B cell (primary cell): Measurements from ENCODE around the gene KRTAP5-10.

Source experiments
- EZH2 ChIP-seq: IDR thresholded peaks from 2 replicates; pipeline ENCODE4 v1.6.1; 2012; ENCODE audit warnings: borderline replicate concordance, low read depth, mild to moderate bottlenecking, moderate library complexity, low read length; ENCODE audit not compliant: insufficient read depth, poor library complexity, severe bottlenecking
- TF ChIP-seq, protein P1 (sequence below): fragments of 200-600 bp; IDR thresholded peaks from one replicate; pipeline ENCODE4 v1.8.0; 2022; ENCODE audit warnings: antibody characterized with exemption, mild to moderate bottlenecking

- no peak for TF ChIP-seq EZH2
- TF ChIP-seq, protein P1, sequence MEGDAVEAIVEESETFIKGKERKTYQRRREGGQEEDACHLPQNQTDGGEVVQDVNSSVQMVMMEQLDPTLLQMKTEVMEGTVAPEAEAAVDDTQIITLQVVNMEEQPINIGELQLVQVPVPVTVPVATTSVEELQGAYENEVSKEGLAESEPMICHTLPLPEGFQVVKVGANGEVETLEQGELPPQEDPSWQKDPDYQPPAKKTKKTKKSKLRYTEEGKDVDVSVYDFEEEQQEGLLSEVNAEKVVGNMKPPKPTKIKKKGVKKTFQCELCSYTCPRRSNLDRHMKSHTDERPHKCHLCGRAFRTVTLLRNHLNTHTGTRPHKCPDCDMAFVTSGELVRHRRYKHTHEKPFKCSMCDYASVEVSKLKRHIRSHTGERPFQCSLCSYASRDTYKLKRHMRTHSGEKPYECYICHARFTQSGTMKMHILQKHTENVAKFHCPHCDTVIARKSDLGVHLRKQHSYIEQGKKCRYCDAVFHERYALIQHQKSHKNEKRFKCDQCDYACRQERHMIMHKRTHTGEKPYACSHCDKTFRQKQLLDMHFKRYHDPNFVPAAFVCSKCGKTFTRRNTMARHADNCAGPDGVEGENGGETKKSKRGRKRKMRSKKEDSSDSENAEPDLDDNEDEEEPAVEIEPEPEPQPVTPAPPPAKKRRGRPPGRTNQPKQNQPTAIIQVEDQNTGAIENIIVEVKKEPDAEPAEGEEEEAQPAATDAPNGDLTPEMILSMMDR = no peak
Measured at GRCh38 chr11:71566081-71566620, 788 bp downstream of the KRTAP5-10 start.
